HepG2 (cell line): ENCODE results near the gene SERPIND1. TPM values are rescaled to one million over a fixed set of nuclear protein-coding genes. Genes with fewer than 3 reads are reported as not detected.
A peak's percentile ranks its signal among the peaks of the same experiment; 100 is the strongest.

Experiments
- HOXA3 ChIP-seq: sonication (generic); formaldehyde crosslinking; IDR thresholded peaks from 2 replicates; pipeline ENCODE4 v1.5.0; 2020; ENCODE audit warnings: missing genetic modification reagents
- KMT2B ChIP-seq: IDR thresholded peaks from 2 replicates; pipeline ENCODE4 v1.6.1; 2016; ENCODE audit warnings: missing genetic modification reagents, missing compliant biosample characterization
- MTF2 ChIP-seq: sonication (generic); formaldehyde crosslinking; IDR thresholded peaks from 2 replicates; pipeline ENCODE4 v1.5.0; 2020; ENCODE audit warnings: missing genetic modification reagents, borderline replicate concordance
- PATZ1 ChIP-seq: sonication (generic); formaldehyde crosslinking; IDR thresholded peaks from 2 replicates; pipeline ENCODE4 v1.4.0; 2020; ENCODE audit warnings: missing genetic modification reagents
- PHF8 ChIP-seq: sonication (generic); formaldehyde crosslinking; IDR thresholded peaks from 2 replicates; pipeline ENCODE4 v1.5.0; 2020; ENCODE audit warnings: missing genetic modification reagents
- RBFOX2 ChIP-seq: fragments of 200-400 bp; formaldehyde crosslinking; IDR thresholded peaks from 2 replicates; pipeline ENCODE4 v1.6.1; 2017; ENCODE audit warnings: low read depth, mild to moderate bottlenecking, low read length
- SMAD3 ChIP-seq: sonication (generic); formaldehyde crosslinking; IDR thresholded peaks from 2 replicates; pipeline ENCODE4 v1.4.0; 2020; ENCODE audit warnings: missing genetic modification reagents
- TAF15 ChIP-seq: fragments of 200-400 bp; formaldehyde crosslinking; IDR thresholded peaks from one replicate; pipeline ENCODE4 v1.6.1; 2018; ENCODE audit warnings: mild to moderate bottlenecking, low read depth, low read length; ENCODE audit not compliant: poor library complexity, severe bottlenecking
- THRA ChIP-seq: sonication (generic); formaldehyde crosslinking; IDR thresholded peaks from 2 replicates; pipeline ENCODE4 v1.4.0; 2020; ENCODE audit warnings: missing genetic modification reagents, borderline replicate concordance
- XBP1 ChIP-seq: sonication (generic); formaldehyde crosslinking; IDR thresholded peaks from 2 replicates; pipeline ENCODE4 v1.5.0; 2020; ENCODE audit warnings: missing genetic modification reagents
- ZFP36L1 ChIP-seq: sonication (generic); formaldehyde crosslinking; IDR thresholded peaks from 2 replicates; pipeline ENCODE4 v1.8.0; 2022; ENCODE audit warnings: mild to moderate bottlenecking, missing genetic modification reagents, moderate library complexity
- ZKSCAN8 ChIP-seq: IDR thresholded peaks from 2 replicates; pipeline ENCODE4 v1.6.1; 2016; ENCODE audit warnings: borderline replicate concordance, missing genetic modification reagents, missing compliant biosample characterization
- ZNF264 ChIP-seq: sonication (generic); formaldehyde crosslinking; IDR thresholded peaks from 2 replicates; pipeline ENCODE4 v1.4.0; 2020; ENCODE audit warnings: missing genetic modification reagents
- ZNF510 ChIP-seq: sonication (generic); formaldehyde crosslinking; IDR thresholded peaks from 2 replicates; pipeline ENCODE4 v1.4.0; 2020; ENCODE audit warnings: low read depth, mild to moderate bottlenecking, missing genetic modification reagents
- polyA plus RNA-seq, 8 experiments: library from polyadenylated mRNA; depleted of rRNA in 3 of 8; stranded (reverse) in 7 of 8; unstranded in 1 of 8; fragments of >200 nt; fragmentation: Illumina TruSeq in 4 of 8; extraction: Trizol in 4 of 8; gene quantifications; 2 replicates each; pipeline versions ENCODE4 v1.2.1 to v1.2.3, GENCODE V29; 2011 to 2016; ENCODE audit warnings: low read depth in 4 of 8, missing spikeins in 1 of 8, mixed read lengths in 1 of 8; ENCODE audit not compliant: insufficient read depth in 1 of 8
- total RNA-seq, 5 experiments: library from RNA; depleted of rRNA; stranded (reverse); fragments of >200 nt; fragmentation: Illumina TruSeq; extraction: Trizol; gene quantifications; 2 replicates each; pipeline ENCODE4 v1.2.3, GENCODE V29; 2016; ENCODE audit warnings: low read depth in 1 of 5
- TF ChIP-seq, protein P1 (sequence below): sonication (generic); formaldehyde crosslinking; IDR thresholded peaks from 2 replicates; pipeline ENCODE4 v1.5.0; 2020; ENCODE audit warnings: missing genetic modification reagents
- TF ChIP-seq, protein P2 (sequence below): sonication (generic); formaldehyde crosslinking; IDR thresholded peaks from 2 replicates; pipeline ENCODE4 v1.4.0; 2020; ENCODE audit warnings: missing genetic modification reagents
- TF ChIP-seq, protein P3 (sequence below): sonication (generic); formaldehyde crosslinking; IDR thresholded peaks from 2 replicates; pipeline ENCODE4 v1.8.0; 2022; ENCODE audit warnings: mild to moderate bottlenecking, missing genetic modification reagents; ENCODE audit not compliant: insufficient replicate concordance

SERPIND1 gene
- total and polyA plus RNA-seq, 2 of the 13 experiments (the other 11 are each of a cell fraction or from before 2014, with no cell fraction given), result 111 to 350 TPM

DNA sequence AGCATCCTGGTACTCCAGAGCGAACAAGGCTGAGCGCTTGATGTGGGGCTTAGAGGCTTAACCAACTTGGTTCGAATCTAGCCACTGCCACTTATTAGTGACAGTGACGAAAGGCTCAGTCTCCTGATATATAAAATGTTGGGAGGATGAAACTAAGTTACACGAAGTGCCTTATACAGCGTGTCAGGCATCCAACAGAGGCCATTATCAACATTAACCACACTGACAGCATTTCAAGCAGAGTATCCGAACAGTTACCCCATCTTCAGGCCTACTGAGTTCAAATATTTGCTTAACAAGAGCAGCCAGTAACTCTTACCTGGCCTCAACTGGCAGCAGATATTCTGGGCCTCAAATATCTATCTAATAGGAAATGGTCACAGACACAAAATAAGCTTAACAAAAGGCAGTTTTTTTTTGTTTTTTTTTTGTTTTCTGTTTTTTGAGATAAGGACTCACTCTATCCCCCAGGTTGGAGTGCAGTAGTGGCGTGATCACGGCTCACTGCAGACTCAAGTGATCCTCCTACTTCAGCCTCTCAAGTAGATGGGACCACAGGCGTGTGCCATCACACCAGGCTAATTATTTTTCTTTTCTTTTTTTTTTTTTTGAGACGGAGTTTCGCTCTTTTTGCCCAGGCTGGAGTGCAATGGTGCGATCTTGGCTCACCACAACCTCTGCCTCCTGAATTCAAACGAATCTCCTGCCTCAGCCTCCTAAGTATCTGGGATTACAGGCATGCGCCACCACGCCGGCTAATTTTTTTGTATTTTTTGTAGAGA, 2.9 kb downstream of the SERPIND1 start (continued):
- 0 out of 2 replicates have a peak, but pooled peaks have one; percentile 11 for TF ChIP-seq PATZ1 (CRISPR knock-in tag)
- no peak for TF ChIP-seq KMT2B (CRISPR knock-in tag)
- no peak for TF ChIP-seq ZNF510 (CRISPR knock-in tag)
- TF ChIP-seq ZNF264 (CRISPR knock-in tag), result no peak
- TF ChIP-seq PHF8 (CRISPR knock-in tag), result no peak
- peak; percentile 38; the same call in 1 of the 2 replicates for TF ChIP-seq HOXA3
- TF ChIP-seq MTF2 (CRISPR knock-in tag), result no peak
- TF ChIP-seq TAF15, result no peak
- TF ChIP-seq SMAD3 (CRISPR knock-in tag), result 0 out of 2 replicates have a peak, but pooled peaks have one; percentile 21
- TF ChIP-seq THRA (CRISPR knock-in tag), result no peak; the same call in 1 of the 2 replicates
- TF ChIP-seq, protein P1, sequence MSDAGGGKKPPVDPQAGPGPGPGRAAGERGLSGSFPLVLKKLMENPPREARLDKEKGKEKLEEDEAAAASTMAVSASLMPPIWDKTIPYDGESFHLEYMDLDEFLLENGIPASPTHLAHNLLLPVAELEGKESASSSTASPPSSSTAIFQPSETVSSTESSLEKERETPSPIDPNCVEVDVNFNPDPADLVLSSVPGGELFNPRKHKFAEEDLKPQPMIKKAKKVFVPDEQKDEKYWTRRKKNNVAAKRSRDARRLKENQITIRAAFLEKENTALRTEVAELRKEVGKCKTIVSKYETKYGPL (CRISPR knock-in tag), result no peak
- TF ChIP-seq, protein P2, sequence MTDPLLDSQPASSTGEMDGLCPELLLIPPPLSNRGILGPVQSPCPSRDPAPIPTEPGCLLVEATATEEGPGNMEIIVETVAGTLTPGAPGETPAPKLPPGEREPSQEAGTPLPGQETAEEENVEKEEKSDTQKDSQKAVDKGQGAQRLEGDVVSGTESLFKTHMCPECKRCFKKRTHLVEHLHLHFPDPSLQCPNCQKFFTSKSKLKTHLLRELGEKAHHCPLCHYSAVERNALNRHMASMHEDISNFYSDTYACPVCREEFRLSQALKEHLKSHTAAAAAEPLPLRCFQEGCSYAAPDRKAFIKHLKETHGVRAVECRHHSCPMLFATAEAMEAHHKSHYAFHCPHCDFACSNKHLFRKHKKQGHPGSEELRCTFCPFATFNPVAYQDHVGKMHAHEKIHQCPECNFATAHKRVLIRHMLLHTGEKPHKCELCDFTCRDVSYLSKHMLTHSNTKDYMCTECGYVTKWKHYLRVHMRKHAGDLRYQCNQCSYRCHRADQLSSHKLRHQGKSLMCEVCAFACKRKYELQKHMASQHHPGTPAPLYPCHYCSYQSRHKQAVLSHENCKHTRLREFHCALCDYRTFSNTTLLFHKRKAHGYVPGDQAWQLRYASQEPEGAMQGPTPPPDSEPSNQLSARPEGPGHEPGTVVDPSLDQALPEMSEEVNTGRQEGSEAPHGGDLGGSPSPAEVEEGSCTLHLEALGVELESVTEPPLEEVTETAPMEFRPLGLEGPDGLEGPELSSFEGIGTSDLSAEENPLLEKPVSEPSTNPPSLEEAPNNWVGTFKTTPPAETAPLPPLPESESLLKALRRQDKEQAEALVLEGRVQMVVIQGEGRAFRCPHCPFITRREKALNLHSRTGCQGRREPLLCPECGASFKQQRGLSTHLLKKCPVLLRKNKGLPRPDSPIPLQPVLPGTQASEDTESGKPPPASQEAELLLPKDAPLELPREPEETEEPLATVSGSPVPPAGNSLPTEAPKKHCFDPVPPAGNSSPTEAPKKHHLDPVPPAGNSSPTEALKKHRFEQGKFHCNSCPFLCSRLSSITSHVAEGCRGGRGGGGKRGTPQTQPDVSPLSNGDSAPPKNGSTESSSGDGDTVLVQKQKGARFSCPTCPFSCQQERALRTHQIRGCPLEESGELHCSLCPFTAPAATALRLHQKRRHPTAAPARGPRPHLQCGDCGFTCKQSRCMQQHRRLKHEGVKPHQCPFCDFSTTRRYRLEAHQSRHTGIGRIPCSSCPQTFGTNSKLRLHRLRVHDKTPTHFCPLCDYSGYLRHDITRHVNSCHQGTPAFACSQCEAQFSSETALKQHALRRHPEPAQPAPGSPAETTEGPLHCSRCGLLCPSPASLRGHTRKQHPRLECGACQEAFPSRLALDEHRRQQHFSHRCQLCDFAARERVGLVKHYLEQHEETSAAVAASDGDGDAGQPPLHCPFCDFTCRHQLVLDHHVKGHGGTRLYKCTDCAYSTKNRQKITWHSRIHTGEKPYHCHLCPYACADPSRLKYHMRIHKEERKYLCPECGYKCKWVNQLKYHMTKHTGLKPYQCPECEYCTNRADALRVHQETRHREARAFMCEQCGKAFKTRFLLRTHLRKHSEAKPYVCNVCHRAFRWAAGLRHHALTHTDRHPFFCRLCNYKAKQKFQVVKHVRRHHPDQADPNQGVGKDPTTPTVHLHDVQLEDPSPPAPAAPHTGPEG, result 0 out of 2 replicates have a peak, but pooled peaks have one; percentile 17
- TF ChIP-seq ZFP36L1, result no peak
- TF ChIP-seq, protein P3, sequence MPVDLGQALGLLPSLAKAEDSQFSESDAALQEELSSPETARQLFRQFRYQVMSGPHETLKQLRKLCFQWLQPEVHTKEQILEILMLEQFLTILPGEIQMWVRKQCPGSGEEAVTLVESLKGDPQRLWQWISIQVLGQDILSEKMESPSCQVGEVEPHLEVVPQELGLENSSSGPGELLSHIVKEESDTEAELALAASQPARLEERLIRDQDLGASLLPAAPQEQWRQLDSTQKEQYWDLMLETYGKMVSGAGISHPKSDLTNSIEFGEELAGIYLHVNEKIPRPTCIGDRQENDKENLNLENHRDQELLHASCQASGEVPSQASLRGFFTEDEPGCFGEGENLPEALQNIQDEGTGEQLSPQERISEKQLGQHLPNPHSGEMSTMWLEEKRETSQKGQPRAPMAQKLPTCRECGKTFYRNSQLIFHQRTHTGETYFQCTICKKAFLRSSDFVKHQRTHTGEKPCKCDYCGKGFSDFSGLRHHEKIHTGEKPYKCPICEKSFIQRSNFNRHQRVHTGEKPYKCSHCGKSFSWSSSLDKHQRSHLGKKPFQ (CRISPR knock-in tag), result no peak
- TF ChIP-seq XBP1 (CRISPR knock-in tag), result no peak
- TF ChIP-seq RBFOX2, result peak; percentile 67
- no peak for TF ChIP-seq ZKSCAN8 (CRISPR knock-in tag)
